Pons (tissue), 1 donor: ENCODE data around the gene KLHL13.
"Not testable (repeated sequence)": the region's sequence is repeated elsewhere in the genome, so short reads cannot be mapped to it uniquely, and the experiment has no call there.

Experiments
- DNase-seq: peaks from one replicate; pipeline ENCODE4 v3.0.0-alpha.2; 2016; ENCODE audit warnings: low spot score

KLHL13 gene

DNA sequence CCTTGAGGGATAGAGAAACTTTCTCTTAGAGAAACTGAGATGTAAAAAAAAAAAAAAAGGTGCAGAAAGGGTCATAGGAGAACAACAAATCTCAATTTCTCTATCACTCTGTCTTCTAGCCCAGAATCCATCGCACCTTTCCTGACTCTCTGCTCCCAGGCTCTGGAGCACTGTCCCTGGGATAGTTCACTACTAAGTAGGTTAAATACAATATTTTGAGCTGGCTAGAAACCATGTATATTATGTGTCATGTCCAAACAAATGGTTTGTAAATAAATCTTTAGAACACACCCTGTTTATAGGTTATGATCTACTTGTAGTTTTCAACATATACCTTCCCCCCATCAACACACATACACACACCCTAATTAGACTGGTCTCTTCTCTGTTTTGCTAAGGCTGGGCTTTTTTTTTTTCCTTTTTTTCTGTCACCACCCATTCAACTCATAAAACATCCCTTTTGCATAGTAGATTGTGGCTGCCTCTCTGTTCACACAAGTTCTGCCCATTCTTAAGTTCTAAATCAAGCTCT lies 124.4 kb downstream of the KLHL13 start:
- no peak for DNase-seq

DNA sequence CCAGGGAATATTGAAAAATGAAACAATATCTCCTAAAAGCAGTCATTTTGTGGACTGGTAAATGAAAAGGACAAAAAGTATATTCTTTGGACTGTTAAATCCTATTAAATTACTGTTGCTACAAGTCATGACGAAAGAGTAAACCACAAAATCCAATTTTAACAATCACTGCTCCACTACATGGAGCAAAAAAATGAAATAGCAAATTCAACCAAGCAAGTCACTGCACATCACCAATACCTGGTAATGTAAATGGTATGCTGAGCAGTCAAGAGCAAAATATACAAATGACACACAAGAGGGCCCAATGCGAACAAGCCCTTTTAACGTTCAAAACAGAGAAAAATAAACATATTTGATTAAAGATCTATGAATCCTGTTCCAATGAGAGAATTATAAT lies 126.2 kb downstream of the KLHL13 start:
- no peak for DNase-seq

DNA sequence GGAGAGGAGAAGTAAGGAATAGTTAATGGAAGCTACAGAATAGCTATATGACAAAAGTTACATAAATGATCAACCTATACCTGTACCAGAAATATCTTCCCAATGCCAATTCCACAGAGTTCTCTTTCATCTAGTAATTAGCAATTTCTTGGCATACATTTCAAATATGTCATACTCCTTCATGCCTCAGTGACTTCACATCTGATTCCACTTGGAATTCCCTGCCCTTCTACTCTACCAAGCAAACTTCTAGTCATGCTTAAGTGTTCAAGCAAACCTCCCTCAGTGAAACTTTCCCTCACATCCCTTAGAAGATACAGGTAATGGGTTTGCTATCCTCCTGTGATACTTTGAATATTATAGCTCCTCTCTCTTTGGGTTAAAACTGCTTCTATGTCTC lies 127.1 kb downstream of the KLHL13 start:
- DNase-seq: no peak

DNA sequence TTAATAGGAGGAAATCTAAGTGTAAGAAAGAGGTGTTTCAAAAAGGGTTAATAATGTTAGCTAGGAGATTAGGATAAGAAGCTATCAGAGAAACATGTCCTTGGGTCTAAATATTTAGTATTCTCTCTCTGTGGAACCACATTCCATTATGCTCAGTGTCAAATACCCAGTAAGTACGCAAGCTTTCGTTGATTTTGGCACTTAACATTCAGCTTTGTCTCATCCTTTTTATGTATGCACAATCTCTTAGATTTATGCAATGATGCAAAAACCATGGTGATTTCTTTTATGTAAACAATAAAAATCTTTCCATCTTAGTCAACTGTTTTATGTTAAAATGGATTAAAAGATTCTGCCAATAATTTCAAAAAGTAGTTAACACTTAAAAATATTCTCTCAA lies 129.2 kb downstream of the KLHL13 start:
- no peak for DNase-seq

DNA sequence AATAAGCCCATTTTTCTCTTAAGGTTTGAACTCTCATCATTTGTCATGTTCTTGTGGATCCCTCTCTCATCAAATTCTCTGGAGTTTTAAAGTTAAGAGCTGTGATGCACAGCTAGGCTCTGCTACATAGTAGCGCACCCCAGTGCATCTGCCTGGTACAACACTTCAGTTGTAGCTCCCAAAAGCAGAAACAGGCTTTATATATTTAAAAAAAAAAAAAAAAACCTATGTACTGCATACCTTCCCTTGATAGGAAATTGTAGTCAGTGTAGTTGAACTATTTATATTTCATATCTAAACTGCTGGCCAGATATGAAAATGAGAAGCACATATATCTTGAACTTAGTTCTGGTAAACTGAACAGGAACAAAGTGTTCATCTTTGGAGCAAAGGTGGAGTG lies 131.4 kb downstream of the KLHL13 start:
- DNase-seq: no peak

DNA sequence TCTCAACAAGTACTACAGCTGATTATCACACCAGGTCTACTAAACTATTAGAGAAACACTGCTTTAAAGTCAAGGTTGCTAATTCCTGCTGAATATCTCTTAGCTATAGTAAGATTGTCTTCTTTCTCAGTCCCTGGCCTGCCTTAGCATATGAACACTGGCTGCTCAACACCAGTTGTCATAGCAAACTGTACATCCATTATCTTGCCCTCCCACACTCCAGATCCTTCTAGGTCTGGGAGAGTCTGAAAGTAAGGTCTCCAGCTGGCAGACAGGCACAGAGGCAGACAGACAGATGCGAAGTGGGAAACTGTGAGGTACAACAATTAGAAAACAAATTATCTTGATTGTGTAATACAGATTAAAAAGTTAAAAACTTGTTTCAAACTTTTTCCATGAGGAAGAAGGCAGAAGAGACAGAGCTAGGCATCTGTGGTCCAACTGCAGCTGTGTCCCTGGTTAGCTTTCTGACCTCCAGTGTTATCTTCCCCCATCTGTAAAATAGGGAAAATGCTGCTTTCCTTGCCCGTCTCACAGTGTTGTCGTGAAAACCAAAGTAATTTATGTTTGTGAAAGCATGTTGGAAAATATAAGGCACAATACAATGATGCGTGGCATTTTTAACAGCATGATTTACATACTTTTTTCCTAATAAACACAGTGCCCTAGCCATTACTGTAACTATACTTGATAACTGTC lies 133.8 kb downstream of the KLHL13 start:
- DNase-seq: no peak

DNA sequence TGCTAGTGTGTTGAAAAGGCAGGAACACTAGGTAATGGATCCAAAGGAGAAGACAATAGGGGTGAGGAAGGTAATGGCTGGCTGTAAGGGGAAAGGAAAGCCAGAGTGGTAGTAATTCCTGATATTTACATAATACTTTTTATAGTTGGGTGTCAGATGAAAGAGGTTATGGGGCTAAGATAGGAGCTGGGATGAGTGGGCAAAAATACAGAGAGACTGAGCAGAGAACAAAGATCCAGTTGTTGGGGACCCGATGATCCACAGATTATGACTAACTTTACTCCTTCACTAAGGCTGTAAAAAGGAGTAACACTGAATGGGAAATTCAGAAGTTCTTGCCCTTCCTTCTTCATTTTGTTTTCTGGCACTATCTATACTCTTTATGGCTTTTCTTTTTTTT lies 138.2 kb downstream of the KLHL13 start:
- DNase-seq: no peak

DNA sequence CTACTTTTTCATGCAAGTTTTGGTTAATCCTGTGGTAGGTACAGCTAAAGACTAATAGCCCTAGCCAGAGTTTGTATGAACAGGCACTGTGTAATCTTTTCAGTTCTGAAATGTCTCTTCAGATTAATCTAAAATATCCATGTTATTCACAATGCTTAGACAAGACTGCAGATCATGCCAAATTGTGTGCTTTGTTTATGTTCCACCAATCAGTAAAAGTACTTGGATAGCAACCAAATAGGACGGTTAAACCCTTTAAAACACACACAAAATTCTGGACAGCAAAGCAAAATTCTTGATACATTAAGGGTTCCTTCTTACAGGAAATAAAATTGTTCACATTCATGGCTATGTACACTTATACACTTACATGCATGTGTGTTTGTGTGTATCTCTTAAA lies 139.1 kb downstream of the KLHL13 start:
- DNase-seq: no peak

DNA sequence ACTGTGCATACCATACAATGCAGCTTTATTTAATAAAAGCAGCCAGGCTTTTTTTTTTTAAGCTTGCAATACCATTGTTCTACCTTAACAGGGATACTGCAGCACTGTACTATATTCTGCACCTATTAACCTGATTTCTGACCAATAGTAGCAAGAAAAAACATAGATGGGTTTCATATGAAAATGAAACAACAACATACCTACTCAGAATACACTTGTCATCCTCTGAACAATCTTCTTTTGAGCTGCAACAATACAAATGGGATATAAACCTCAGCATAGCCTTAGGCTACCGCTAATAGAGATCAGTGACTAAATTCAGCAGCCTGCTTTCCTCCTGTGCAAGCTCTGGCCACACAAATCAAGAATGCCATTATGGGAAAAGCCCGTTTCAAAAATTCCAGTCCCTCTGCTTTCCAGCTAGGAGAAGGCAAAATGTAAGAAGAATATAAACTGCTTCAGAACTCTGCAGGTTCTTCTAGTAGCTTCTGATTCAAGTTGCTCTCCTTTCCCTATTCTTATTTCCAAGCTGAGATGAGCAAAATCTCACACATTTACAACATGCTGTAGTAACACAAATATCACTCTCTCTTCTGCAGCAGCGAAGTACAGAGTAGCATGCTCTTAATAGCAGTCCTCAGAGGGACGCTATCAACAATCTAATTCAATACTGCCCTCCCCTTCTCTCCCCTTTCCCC lies 143.4 kb downstream of the KLHL13 start:
- no peak for DNase-seq

DNA sequence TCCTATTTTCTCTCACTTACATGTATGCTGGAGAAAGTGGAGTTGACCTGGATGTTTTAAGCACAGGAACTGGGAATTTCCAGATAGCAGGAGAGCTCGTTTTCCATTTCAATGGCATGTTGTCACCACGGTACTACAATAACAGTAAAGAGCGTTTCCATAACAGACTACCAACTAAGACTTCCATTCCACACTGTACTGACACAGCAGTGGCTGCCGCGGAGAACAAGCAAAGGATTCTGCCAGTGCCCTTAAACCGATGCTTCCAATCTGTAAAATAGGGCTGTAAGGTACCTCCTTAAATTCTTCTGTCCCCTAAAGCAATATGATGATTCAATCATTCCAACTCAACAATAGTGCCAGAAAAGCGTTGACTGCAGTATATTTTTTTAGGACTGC lies 143.9 kb downstream of the KLHL13 start:
- no peak for DNase-seq

DNA sequence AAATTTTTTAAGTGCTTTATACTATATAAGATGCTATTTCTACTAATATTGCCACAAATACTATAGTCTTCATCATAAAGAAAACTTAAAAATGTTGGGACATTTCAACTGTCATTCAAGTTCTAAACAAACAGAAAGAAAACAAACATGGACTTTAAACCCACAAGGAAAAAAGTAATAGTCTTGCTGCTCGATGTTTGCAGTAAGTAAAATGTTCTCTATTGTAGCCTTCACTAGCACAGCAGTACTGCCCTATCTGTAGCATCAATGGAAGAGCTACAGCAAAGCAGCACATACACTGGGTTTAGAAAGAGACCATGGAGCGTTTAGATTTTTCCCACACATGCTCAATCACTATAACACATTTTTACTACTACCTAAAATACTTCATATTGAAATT lies 146.8 kb downstream of the KLHL13 start:
- DNase-seq: no peak

DNA sequence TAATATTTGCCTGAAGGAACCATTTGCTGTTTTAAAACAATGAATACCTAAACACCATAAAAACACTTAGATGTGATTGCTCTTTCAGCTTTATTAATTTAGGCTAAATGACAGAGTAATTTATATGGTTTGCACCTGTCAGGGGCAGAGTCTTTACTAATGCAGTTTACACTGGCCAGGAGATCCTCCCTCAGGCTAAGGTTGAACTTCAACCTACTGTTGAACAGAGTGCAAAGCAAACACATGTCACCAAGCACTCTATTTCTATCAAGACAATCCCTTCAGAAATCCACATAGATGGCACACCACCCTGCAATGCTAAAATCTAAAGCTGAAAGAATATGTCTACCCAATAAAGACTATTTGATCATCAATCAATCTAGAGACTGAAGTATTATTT lies 147.3 kb downstream of the KLHL13 start:
- no peak for DNase-seq

DNA sequence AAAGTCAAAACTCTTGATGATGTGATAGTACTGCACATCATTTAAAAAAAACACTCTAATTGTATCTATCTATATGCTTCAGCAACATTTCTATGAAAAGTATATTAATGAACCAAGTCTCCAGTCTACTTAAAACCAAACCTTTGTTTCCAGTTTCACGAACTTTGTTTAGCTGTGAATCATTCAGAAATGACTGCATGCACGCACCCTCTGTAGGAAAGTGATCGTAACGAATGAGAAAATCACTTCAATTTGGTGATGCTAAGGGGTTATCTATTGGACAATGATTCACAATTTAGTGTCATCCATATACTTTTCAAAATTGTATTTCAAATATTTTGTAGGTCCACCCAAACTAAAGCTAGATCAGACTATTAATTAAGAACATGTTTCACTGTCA lies 157.6 kb downstream of the KLHL13 start:
- no peak for DNase-seq

DNA sequence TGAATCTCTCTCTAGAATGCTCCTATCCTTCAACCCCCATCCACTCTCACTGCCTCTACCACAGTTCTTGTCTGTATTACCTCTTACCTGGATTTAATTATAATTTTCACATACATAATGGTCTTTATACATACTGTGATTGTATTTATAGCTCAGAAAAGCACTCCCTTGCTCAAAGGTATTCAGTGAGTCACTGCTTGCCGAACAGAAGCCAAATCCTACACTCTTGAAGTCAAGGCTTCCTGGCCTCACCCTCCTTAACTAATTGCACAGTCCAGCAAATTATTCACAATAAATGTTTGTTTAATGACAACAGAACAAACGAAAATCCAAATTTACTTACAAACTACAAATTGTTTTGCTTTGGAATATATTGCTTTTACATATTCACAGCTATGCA lies 159.5 kb downstream of the KLHL13 start:
- no peak for DNase-seq

DNA sequence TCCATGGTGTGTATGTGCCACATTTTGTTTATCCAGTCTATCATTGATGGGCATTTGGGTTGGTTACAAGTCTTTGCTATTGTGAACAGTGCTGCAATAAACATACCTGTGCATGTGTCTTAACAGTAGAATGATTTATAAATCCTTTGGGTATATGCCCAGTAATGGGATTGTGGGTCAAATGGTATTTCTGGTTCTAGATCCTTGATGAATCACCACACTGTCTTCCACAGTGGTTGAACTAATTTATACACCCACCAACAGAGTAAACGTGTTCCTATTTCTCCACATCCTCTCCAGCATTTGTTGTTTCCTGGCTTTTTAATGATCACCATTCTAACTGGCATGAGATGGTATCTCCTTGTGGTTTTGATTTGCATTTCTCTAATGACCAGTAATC lies 177.3 kb downstream of the KLHL13 start:
- not testable (repeated sequence) for DNase-seq

DNA sequence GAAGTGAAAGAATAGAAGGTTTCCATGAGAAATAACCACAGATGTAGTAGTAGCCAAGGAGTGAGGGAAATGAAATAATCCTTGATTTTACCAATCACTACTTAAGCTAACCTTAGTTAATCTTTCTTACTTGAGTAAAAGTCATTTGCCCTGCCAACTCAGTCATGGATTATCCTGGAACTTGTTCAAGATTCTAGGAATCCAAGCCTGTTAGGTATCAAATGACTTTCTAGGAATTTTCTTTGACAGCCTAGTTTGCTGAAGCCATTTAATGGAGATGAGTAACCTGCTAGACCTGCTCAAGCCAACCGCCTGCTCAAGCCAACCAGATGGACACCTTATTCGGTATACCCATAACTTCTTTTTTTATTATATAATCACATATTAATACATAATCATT lies 180.5 kb downstream of the KLHL13 start:
- DNase-seq: no peak

DNA sequence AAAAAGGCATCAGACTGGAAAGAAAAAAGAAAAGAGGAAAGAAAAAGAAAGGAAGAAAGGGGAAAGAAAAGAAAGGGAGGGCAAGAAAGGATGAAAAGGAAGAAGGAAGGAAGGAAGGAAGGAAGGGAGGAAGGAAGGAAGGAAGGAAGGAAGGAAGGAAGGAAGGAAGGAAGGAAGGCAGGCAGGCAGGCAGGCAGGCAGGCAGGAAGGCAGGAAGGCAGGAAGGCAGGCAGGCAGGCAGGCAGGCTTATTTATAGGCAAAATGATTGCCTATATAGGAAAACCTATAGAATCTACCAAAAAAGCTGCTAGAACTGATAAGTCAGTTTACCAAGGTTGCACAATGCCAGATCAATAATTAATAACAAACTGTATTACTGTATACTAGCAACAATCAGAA lies 186.5 kb downstream of the KLHL13 start:
- DNase-seq: not testable (repeated sequence)

DNA sequence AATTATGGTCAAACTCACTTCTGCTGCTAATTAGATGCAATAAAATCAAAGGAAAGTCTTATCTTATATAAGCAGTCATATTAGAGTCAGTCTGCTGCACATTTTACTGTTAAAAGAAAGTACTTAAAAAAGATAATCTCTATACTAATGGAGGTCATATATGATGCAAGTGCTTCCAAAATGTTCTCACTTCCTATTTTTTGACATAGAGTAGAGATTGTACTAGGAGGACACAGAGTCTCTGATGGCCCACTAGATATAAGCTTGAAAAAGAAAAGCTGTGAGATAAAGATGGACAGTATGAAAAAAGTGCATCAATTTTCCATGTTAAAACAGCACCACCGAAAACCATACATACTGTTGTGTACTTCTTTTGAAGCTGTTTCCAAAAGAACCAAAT lies 196.9 kb downstream of the KLHL13 start:
- no peak for DNase-seq

DNA sequence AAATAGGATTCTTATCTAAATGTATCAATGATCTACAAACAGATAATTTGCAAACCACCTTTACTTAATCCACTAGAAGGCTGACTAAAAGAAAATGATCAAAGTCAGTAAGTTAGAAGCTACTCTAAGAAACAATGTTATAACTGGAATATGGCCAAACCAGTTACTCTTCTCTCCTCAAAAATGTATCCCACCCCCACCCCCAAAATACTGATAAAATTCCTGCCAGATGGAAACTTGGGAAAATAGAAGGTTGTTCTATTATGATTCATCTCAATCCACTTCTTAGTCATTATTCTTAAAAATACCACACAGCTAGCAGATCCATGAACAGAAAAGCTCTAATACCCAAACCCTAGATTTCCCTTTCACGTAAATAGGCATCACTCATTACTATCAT lies 206.4 kb downstream of the KLHL13 start:
- DNase-seq: no peak

DNA sequence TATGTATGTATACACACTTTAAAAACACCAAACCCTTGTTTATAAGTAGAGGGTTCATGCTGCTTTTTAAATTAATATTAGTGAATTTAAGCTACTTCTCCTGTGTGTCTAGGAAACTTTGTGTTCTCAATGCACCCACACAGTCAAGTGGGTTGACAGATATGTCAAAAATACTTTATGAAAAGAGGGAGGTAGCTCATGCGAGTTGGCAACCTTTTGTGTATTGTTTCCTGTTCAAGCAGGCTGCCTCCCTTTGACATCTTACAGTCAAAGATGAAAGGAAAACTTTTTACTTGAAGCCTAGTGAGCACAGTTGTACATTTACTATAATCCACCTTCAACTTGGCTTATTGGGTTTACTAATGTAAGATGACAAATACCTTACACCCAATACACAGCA lies 218.4 kb downstream of the KLHL13 start:
- no peak for DNase-seq

DNA sequence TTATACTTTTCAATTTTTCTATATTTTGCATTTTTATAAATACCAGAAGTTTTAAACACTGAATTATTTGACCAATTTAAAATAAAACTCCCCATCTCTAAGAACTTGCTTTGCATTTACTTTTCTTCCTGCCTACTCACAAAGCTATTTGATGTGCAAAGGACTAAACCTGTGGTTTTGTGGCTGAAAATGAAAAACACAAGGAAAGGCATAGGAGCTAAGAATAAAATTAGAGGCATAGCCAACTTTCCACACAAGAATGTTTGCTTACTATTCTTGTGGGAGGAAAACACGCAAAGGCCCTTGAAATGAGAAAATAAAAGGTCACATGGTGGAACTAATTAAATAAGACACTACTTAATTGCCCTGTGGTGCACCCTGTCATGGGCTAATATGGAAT lies 221.2 kb downstream of the KLHL13 start:
- DNase-seq: no peak

DNA sequence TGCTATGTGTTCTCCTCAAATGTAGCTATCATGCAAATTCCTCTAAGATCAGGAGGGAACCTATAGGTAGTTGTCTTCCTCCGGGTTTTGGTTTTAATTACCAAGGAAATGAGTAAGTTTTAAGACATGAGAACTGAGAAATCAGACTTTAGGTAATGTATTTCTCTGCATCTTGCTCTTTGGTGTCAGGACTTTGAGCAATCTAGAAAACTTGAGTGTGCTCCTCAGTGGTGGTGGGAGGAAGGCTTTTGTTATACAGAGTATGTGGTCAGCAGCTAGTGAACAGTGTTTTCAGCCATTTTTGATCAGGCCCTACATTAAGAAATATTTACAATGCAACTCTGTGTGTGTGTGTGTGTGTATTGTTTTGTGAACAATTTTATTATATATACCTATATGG lies 224.1 kb downstream of the KLHL13 start:
- no peak for DNase-seq

DNA sequence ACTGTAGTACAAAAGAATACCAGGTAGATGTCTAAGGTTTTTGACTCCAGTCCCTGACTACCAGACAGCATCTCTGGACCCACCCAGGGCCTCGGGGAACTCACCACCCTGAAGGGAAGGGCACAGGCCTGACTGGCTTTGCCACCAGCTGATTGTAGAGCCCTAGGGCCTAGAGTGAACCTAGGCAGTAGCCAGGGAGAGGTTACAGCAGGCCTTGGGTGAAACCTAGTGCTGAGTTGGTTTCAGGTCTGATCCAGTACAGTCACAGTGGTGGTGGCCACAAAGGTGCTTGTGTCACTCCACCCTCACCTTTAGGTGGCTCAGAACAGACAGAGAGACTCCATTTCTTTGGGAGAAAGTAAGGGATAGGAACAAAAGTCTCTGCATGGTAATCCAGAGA lies 244.8 kb downstream of the KLHL13 start:
- no peak for DNase-seq

DNA sequence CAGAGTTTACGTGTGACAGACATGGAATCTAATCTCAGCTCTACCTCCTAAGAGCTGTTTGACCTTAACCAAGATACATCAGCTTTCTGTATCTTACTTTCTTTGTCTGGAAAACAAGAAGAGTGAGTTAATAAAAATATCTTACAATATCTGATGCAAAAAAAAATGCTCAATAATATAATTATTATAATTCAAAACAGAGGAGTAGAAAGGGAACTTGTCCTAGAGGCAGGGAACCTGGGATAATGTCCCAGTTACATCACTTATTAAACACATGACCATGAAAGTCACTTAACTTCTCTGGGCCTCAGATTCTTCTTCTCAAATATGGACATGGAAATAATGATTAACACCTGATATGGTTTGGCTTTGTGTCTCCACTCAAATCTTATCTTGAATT lies 256.1 kb downstream of the KLHL13 start:
- no peak for DNase-seq
